Endothelial cell (in vitro differentiated cells): Measurements from ENCODE around the gene TMEM240. TPM values are rescaled to one million over a fixed set of nuclear protein-coding genes. Genes with fewer than 3 reads are reported as not detected.
"Not testable (repeated sequence)": the region's sequence is repeated elsewhere in the genome, so short reads cannot be mapped to it uniquely, and the experiment has no call there.

Source experiments
- DNase-seq: peaks from one replicate; pipeline ENCODE4 v3.0.0; 2021; ENCODE audit warnings: low spot score
- H3K27ac Mint-ChIP-seq: one replicate; pipeline ENCODE4 v1.8.0; 2021; ENCODE audit warnings: mixed read lengths, inconsistent platforms; ENCODE audit not compliant: unreplicated experiment
- H3K27me3 Mint-ChIP-seq: one replicate; pipeline ENCODE4 v1.8.0; 2021; ENCODE audit warnings: mild to moderate bottlenecking, moderate library complexity, mixed read lengths, inconsistent platforms; ENCODE audit not compliant: unreplicated experiment
- H3K36me3 Mint-ChIP-seq: one replicate; pipeline ENCODE4 v1.8.0; 2021; ENCODE audit warnings: mild to moderate bottlenecking, low read depth, mixed read lengths, inconsistent platforms; ENCODE audit not compliant: unreplicated experiment
- H3K4me1 Mint-ChIP-seq: one replicate; pipeline ENCODE4 v1.8.0; 2021; ENCODE audit warnings: mild to moderate bottlenecking, mixed read lengths, inconsistent platforms; ENCODE audit not compliant: unreplicated experiment
- H3K4me3 Mint-ChIP-seq: one replicate; pipeline ENCODE4 v1.8.0; 2021; ENCODE audit warnings: mild to moderate bottlenecking, mixed read lengths, inconsistent platforms; ENCODE audit not compliant: unreplicated experiment
- H3K9me3 Mint-ChIP-seq: one replicate; pipeline ENCODE4 v1.8.0; 2021; ENCODE audit warnings: mixed read lengths, inconsistent platforms; ENCODE audit not compliant: unreplicated experiment
- total RNA-seq: library from RNA; stranded (reverse); fragmentation: NEBNext Ultra II Directional; extraction: Animal tissue kit (Norgen Biotek cat#: 25700); gene quantifications from one replicate; pipeline ENCODE4 v1.2.1, GENCODE V29; 2021; ENCODE audit not compliant: unreplicated experiment
- TF ChIP-seq, protein P1 (sequence below): fragments of 200-600 bp; sonication (generic); IDR thresholded peaks from one replicate; pipeline ENCODE4 v1.5.0; 2021; ENCODE audit warnings: antibody characterized with exemption; ENCODE audit not compliant: unreplicated experiment

The TMEM240 gene
- total RNA-seq, 1 donor from 2014 or later: 6.6 TPM

- not testable (repeated sequence) for H3K27ac Mint-ChIP-seq, H3K4me1 Mint-ChIP-seq, H3K27me3 Mint-ChIP-seq, DNase-seq, H3K9me3 Mint-ChIP-seq, H3K36me3 Mint-ChIP-seq
- peak overlapping the region; percentile 81 for H3K4me3 Mint-ChIP-seq
Observed at GRCh38 chr1:1512425-1512824, 28.0 kb downstream of the TMEM240 start.

DNA sequence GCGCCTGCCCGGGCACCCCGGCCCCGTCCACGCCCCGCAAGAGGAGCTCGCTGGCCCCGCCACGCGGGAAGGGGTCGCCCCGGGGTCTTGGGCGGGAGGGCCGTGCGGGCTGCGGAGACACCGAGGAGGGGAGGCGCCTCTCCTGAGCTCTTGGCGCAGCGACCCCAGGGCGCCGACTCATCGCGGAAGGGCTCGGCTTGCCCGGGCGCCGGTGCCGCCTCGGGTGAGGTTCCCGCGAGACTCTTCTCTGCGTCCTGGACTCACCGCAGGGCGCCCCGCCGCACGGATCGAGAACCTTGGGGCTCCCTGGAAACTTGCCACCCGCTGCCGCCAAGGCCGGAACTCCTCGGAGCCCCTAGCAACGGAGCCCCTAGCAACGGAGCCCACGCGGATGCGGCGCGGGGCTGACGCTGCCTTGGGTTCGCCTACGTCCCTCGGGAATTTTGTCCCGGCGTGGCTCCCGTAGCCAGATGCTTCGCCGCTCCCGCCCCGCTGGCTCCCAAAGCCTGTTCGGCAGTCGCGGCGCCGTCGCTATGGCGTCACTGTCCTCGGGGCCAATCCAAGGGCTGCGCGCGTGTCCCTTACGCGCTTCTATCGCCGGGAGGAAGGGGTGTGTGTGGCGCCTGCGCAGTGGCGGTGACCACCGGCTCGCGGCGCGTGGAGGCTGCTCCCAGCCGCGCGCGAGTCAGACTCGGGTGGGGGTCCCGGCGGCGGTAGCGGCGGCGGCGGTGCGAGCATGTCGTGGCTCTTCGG, 28.7 kb downstream of the TMEM240 start, which contains the start of gene ATAD3A:
ATAD3A (plus strand) TSS at position 630 of the 753 bp plus-strand sequence; CDS start at position 737, 107 bp downstream.
- peaks cover 8% of the 10 kb centered on the region for H3K4me1 Mint-ChIP-seq
- TF ChIP-seq, protein P1, sequence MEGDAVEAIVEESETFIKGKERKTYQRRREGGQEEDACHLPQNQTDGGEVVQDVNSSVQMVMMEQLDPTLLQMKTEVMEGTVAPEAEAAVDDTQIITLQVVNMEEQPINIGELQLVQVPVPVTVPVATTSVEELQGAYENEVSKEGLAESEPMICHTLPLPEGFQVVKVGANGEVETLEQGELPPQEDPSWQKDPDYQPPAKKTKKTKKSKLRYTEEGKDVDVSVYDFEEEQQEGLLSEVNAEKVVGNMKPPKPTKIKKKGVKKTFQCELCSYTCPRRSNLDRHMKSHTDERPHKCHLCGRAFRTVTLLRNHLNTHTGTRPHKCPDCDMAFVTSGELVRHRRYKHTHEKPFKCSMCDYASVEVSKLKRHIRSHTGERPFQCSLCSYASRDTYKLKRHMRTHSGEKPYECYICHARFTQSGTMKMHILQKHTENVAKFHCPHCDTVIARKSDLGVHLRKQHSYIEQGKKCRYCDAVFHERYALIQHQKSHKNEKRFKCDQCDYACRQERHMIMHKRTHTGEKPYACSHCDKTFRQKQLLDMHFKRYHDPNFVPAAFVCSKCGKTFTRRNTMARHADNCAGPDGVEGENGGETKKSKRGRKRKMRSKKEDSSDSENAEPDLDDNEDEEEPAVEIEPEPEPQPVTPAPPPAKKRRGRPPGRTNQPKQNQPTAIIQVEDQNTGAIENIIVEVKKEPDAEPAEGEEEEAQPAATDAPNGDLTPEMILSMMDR: no peak
- DNase-seq: peak; percentile 96
- H3K36me3 Mint-ChIP-seq: peaks cover 6% of the 10 kb centered on the region
- H3K4me3 Mint-ChIP-seq: peak within 1 kb of the TSS; percentile 98
- no peaks in the 10 kb centered on the region for H3K9me3 Mint-ChIP-seq
- peak within 1 kb of the TSS; percentile 95 for H3K27ac Mint-ChIP-seq
- H3K27me3 Mint-ChIP-seq: peaks cover 9% of the 10 kb centered on the region

DNA sequence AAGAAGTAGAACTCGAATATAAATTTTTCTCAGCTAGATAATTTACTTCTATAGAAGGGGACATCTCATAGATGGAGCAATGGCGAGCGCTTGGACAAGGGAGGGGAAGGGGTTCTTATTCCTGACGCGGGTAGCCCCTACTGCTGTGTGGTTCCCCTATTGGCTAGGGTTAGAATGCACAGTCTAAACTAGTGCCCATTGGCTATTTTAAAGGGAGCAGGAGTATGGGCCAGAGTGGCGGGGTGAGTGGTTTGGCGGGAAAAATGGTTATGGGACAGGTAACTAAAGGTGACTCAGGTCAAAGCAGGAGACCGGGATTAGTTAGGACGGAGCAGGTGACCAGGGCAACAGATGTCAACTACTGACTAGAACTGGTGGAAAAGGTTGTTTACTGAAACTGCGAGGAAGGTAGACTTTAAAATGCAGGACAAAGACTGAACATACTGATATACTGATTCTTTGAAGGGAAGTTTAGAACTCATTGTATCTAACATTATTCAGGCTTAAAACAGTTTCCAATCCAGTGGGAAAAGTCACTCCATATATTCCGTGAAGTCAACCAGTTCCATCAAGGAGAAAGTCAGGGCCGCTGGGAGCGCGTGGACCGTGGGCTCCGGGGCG, 29.4 kb downstream of the TMEM240 start:
- no peaks in the 10 kb centered on the region for H3K9me3 Mint-ChIP-seq
- H3K36me3 Mint-ChIP-seq: peaks cover 6% of the 10 kb centered on the region
- H3K4me1 Mint-ChIP-seq: peaks cover 8% of the 10 kb centered on the region
- H3K27me3 Mint-ChIP-seq: peaks cover 9% of the 10 kb centered on the region
- H3K27ac Mint-ChIP-seq: peak overlapping the region; percentile 95
- peak overlapping the region; percentile 98 for H3K4me3 Mint-ChIP-seq
- TF ChIP-seq, protein P1: no peak
- DNase-seq: no peak

DNA sequence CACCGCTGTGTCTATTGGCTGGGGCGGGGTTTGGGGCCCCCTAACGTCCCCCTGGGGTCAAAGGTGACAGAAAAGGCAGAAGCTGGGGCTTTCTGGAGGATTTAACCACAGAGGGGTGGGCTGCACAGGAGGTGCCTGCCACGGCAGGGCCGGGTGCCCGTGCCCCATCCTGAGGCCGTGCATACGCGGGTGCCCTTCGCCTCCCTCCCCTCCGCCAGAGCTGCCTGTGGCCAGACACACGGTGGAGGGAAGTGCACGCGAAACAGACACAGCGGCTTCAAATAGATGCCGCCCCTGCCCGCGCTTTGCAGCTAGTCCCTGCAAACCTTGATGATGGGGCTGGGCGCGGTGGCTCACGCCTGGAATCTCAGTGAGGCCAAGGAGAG, 31.0 kb downstream of the TMEM240 start:
- not testable (repeated sequence) for H3K27ac Mint-ChIP-seq, H3K27me3 Mint-ChIP-seq, H3K4me3 Mint-ChIP-seq, DNase-seq, H3K36me3 Mint-ChIP-seq, H3K9me3 Mint-ChIP-seq
- peaks cover 10% of the 10 kb centered on the region for H3K4me1 Mint-ChIP-seq

DNA sequence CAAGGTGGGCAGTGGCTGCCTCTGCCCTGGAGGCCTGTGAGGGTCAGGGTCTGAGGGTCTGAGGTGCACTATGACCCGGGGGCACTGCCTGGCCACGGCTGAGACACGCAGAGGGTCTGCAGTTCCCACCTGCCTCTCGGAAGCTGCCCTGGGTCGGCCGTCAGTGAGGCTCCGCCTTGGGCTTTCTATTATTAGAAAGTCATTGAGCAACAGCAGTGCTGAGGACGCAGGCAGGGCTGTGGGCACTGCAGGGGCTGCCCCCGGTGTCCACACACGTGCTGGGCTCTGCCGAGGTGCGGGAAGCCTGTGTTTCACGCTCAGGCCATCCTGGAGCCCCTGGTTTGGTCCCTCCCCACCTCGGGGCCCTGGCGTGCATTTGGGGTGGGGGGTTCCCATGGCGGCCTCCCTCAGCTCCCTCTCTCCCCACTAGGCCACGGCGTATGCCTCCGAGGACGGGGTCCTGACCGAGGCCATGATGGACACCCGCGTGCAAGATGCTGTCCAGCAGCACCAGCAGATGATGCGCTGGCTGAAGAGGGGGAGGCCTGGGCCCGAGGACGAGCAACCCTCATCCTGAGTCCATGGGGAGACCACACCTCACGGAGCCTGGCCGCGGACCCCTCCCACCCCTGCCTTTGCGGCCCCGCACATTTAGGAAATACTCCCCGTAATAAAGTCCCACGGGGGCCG, 31.5 kb downstream of the TMEM240 start:
- H3K9me3 Mint-ChIP-seq, H3K4me3 Mint-ChIP-seq, H3K27ac Mint-ChIP-seq, H3K36me3 Mint-ChIP-seq, H3K27me3 Mint-ChIP-seq, DNase-seq: not testable (repeated sequence)
- peaks cover 10% of the 10 kb centered on the region for H3K4me1 Mint-ChIP-seq

GRCh38 chr1:1507305-1507704, 33.1 kb downstream of the TMEM240 start:
- Mint-ChIP-seq H3K36me3 (peaks cover 6% of the 10 kb centered on the region), H3K27me3 (peaks cover 6% of the 10 kb centered on the region), H3K4me3 (no peak overlapping the region), H3K4me1 (peaks cover 8% of the 10 kb centered on the region), H3K27ac (no peak overlapping the region), H3K9me3 (no peaks in the 10 kb centered on the region)
- no peak for DNase-seq
- TF ChIP-seq, protein P1: no peak

GRCh38 chr1:1505801-1506200, 34.6 kb downstream of the TMEM240 start:
- H3K27me3 Mint-ChIP-seq, H3K4me3 Mint-ChIP-seq, H3K27ac Mint-ChIP-seq: not testable (repeated sequence)

GRCh38 chr1:1505366-1505798, 35.0 kb downstream of the TMEM240 start:
- not testable (repeated sequence) for H3K4me1 Mint-ChIP-seq, H3K27me3 Mint-ChIP-seq, H3K9me3 Mint-ChIP-seq, H3K4me3 Mint-ChIP-seq, H3K27ac Mint-ChIP-seq, H3K36me3 Mint-ChIP-seq, DNase-seq

More at GRCh38 chr1:1505801-1506200, 34.6 kb downstream of the TMEM240 start:
- H3K4me1 Mint-ChIP-seq, H3K9me3 Mint-ChIP-seq, DNase-seq, H3K36me3 Mint-ChIP-seq: not testable (repeated sequence)
